GM18519 (cell line): Measurements from ENCODE around the gene PKP1.

Source experiments
- ATAC-seq: cut with Tn5 transposase; IDR thresholded peaks from one replicate; pipeline ENCODE4 v1.9.1; 2021; ENCODE audit warnings: mild to moderate bottlenecking, moderate library complexity; ENCODE audit not compliant: unreplicated experiment, low FRiP score

PKP1 gene

GRCh38 chr1:201360901-201361651, 77.8 kb downstream of the PKP1 start:
- no peak for ATAC-seq

- ATAC-seq = no peak
Observed at GRCh38 chr1:201361652-201362504, 78.6 kb downstream of the PKP1 start.

- ATAC-seq = no peak
Observed at GRCh38 chr1:201362906-201363305, 79.6 kb downstream of the PKP1 start.

- ATAC-seq = no peak
Observed at GRCh38 chr1:201363467-201363866, 80.2 kb downstream of the PKP1 start.

- no peak for ATAC-seq
Observed at GRCh38 chr1:201364808-201365105, 81.5 kb downstream of the PKP1 start.

GRCh38 chr1:201365251-201365650, 81.9 kb downstream of the PKP1 start:
- no peak for ATAC-seq

- ATAC-seq = no peak
Observed at GRCh38 chr1:201366696-201367095, 83.4 kb downstream of the PKP1 start.

GRCh38 chr1:201369209-201369608, 85.9 kb downstream of the PKP1 start:
- ATAC-seq = no peak

- no peak for ATAC-seq
Observed at GRCh38 chr1:201370500-201370899, 87.2 kb downstream of the PKP1 start.

GRCh38 chr1:201371276-201371675, 88.0 kb downstream of the PKP1 start:
- no peak for ATAC-seq

- no peak for ATAC-seq
Observed at GRCh38 chr1:201371792-201372191, 88.5 kb downstream of the PKP1 start.

- no peak for ATAC-seq
Observed at GRCh38 chr1:201374364-201374763, 91.1 kb downstream of the PKP1 start.

- ATAC-seq = no peak
Observed at GRCh38 chr1:201375169-201375568, 91.9 kb downstream of the PKP1 start.

GRCh38 chr1:201376107-201376463, 92.8 kb downstream of the PKP1 start:
- no peak for ATAC-seq

GRCh38 chr1:201376464-201377374, 93.4 kb downstream of the PKP1 start:
- ATAC-seq = no peak

GRCh38 chr1:201377611-201378092, 94.3 kb downstream of the PKP1 start, which contains the start of gene TNNT2:
TSS of gene TNNT2 (minus strand) at chr1:201377680. CDS start at chr1:201373254, 4,426 bp downstream.
- no peak for ATAC-seq

- ATAC-seq = no peak
Observed at GRCh38 chr1:201378804-201379203, 95.5 kb downstream of the PKP1 start.

- no peak for ATAC-seq
Observed at GRCh38 chr1:201379733-201380242, 96.5 kb downstream of the PKP1 start.

GRCh38 chr1:201381130-201381529, 97.8 kb downstream of the PKP1 start:
- ATAC-seq = no peak
